Left ventricle myocardium superior (tissue), 1 donor: ENCODE measurements around the gene HIGD2A. TPM values are rescaled to one million over a fixed set of nuclear protein-coding genes. Genes with fewer than 3 reads are reported as not detected.

Source experiments
- ATAC-seq: fragments of 200-7000 bp; cut with Tn5 transposase; one replicate; pipeline ENCODE4 v1.9.1; 2020; ENCODE audit warnings: mild to moderate bottlenecking, moderate library complexity
- DNase-seq: peaks from one replicate; pipeline ENCODE4 v3.0.0-alpha.2; 2020
- intact Hi-C: fragments of 100-400 bp; cut with micrococcal nuclease; formaldehyde crosslinking; loops from one replicate; pipeline ENCODE4 v1.11.0; 2022
- total RNA-seq: library from RNA; stranded (reverse); fragmentation: NEBNext Ultra II Directional; extraction: Animal tissue kit (Norgen Biotek cat#: 25700); gene quantifications from one replicate; pipeline ENCODE4 v1.2.1, GENCODE V29; 2021
- donor health status: DM: no; HTN: yes; CAD: no; lungs with severe emphysema.

The HIGD2A gene
- total RNA-seq, 1 donor from 2014 or later, result 222 TPM

DNA sequence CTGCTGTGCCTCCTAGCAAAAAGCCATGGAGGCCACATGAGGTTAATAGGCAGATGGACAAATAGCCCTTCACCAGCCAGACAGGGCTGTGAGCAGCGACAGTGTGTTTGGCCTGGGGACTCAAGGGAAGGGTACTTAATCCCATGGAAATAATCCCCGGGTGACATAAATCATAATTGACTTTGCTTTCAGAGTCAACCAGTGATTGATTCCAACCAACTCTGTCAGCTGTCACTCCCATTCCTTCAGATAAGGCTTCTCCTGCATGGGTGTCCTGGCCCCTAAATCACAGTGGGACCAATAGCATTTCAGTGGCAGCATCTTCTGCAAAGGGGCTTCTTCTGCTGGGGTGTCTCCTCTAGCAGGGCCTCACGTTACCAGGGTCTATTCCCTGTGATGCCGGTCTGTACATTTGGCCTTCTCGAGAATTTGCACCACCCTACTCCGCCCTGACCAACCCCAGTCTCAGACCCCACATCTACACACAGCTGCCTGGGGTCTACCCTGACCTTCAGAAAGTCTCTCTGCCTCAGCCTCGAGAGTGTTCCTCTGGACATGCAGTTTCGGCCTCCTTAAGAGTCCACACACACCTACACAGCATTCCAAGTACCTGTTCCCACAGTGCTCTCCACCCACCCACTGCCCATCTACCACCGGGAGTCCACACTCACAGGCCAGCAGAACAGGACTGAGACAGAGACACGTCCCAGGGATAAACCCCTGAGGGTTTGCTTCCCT is 24.1 kb downstream of the HIGD2A start:
- intact Hi-C loops, result no loop called here
- ATAC-seq (no peak), DNase-seq (no peak)

DNA sequence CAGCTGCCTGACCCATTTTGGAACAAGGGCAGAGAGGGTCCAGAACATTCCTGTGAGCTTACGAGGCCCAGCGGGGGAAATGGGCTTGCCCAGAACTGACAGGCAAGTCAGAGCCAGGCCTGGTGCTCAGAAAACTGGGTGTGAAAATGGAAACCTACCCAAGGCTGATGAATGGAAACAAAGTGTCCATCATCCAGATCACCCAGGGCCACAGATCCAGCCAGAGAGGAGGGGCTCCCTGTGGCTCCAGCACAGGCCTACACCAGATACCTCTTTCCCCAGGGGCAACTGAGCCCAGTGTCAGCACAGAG is 24.7 kb downstream of the HIGD2A start:
- intact Hi-C loops, result no loop called here
- ATAC-seq, result peak; percentile 50
- DNase-seq, result peak; percentile 64

DNA sequence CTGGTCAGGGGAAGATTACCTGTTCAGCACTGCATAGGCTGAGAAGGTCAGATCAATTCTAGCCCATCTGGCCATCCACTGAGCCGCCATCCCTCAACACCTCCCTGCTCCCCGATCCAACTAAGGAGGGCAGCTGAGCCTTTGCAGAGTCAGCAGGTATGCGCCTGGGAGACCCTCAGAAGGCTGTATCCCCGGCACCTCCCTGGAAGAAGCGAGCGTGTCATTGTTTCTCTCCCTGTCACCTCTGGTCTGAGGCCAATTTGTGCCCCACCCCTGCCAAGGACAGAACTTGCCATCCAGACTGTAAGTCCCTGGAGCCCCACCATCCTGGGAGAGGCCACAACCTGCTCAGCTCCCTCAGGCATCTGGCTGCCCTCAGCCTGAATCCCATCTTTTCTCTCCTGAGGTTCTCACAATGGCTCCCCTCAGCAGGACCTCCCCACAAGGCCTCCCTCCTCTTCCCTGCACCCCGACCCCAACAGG is 25.2 kb downstream of the HIGD2A start:
- DNase-seq (no peak), ATAC-seq (no peak)
- intact Hi-C loops, result no loop called here

DNA sequence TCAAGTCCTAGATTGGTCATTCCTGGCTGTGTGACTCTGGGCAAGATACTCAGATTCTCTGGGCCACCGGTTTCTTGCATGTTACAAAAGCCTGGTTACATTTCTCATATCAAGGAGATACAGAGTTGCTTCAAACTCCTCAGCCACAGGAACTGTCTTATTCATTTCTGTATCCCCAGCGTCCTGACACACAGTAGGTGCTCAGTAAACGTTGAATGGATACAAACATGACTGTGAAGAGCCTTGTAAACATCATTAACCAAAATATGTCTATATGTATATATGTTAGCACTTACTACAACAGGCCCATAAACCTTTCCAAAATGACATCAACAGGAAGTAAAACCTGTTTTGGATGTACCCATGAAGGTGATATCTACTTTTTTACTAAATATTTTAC is 26.2 kb downstream of the HIGD2A start:
- intact Hi-C loops, result no loop called here
- no peak for ATAC-seq
- DNase-seq, result no peak

DNA sequence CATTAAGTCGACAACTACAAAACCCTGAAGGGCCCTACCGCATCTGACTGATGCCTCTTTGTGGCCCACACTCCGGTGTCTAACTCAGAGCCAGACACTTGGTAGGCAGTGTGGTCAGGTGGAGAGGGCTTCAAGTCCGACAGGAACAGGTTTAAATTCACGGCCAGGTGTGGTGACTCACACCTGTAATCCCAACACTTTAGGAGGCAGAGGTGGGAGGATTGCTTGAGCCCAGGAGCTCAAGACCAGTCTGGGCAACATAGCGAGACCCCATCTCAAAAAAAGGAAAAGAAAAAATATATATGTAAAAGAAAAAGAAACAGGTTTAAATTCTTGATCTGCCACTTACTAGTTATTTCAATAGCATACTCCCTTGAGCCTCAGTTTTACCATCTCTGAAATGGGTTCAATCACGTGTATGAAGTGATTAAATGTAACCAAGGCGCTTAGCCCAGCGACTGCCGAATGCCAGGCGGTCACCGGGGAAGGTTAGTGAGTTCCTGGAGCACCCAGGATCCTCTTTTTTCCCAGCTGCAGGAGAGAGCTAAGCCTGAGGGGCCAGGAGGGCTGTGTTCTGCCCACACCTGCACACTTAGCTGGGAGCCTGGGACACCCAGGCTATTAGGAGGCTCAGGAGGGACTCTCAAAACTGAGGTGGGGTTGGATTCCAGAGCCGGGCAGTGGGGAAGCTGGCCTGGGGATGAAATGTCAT is 26.8 kb downstream of the HIGD2A start:
- no peak for ATAC-seq
- DNase-seq, result no peak
- intact Hi-C loops, result no loop called here

DNA sequence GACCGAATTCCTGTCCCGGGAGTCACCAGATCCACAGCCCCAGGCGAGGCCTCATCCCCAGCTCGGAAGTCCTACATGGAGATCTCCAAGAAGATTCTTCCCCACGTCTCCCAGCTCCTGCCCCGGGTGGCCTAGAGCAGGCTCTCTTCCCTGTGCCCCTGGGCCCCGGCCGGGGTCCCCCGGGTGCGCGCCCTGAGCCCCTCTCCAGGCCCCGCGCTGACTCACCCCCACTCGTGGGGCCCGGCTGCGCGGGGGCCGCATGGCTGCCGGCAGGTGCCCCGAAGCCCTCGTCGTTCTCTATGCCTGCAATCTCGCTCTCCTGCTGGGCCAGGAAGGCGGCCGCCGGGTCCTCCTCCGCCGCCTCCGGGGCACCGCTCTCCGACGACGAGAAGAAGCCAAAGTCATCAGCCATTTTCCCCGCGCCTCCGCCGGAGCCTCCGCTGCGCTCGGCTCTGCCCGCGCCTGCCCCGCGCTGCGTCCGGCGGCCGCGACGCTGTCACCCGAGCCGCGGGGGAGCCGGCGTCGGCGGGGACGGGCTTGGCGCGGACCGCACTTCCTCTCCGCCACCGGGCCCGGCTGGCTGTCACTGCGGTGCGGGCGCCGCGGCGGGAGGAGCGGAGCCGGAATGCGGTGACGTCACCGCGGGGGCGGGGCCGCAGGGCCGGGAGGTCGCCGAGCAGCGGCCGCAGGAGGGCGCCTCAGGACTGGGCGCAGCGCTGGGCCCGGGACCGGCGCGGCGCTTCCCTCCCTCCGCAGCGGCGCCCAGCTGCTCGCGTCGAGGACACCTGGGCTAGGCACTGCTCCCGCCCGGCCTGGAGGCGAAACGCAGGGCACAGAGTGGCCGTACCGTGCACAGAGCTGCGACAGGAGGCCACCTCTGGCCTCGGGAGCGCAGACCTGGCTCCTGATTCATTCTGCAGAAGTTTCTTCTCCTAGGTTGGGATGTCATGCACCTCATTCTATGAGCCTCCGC is 27.7 kb downstream of the HIGD2A start, which contains the start of gene CLTB:
CLTB (minus strand) TSS at position 588 of the 973 bp plus-strand sequence; CDS start at position 412, 176 bp downstream.
- intact Hi-C loops, result no loop called here
- ATAC-seq (peak; percentile 94), DNase-seq (peak; percentile 97)

DNA sequence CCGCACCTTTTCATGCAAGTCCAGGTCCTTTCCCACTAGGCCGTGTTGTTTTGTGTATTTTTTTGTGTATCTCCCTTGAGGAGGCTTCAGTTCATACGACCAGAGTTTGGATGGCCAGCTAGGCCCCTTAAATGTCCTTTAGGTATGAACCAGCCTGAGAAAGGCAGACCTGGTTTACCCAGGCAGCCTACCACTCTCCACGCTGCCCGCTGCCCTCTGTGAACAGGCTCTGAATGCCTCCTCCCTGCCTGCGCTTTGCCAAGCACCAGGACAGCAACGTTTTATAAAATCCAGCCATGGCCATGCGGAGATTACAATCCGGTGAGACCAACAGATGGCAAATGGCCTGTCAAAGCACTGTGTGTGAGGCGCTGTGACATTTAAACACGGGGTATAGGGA is 28.4 kb downstream of the HIGD2A start:
- intact Hi-C loops, result no loop called here
- ATAC-seq (no peak), DNase-seq (no peak)

DNA sequence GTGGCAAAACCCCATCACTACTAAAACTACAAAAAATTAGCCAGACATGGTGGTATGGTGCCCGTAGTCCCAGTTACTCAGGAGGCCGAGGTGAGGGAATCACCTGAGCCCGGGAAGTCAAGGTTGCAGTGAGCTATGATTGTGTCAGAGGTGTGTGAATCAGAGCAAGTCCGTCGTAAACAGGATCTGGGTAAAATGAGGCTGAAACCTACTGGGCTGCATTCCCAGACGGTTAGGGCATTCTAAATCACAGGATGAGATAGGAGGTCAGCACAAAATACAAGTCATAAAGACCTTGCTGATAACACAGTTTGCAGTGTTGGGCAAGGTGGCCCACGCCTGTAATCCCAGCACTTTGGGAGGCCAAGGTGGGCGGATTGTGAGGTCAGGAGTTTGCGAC is 29.7 kb downstream of the HIGD2A start:
- DNase-seq, result no peak
- intact Hi-C loops, result no loop called here
- ATAC-seq, result no peak

DNA sequence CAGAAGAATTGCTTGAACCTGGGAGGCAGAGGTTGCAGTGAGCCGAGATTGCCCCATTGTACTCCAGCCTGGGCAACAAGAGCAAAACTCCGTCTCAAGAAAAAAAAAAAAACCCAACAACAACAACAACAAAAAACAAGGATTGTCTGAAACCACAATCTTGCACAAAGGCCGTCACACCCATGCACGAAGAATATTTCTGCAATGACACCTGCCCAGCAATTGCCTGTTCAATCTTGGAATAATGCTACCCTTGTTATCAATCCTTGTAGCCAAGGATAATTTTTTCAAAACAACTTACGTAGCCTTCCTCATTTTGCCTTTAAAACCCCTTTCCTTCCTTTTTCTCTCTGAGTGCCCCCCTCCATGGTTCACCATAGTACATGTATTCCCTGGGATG is 31.5 kb downstream of the HIGD2A start:
- DNase-seq, result no peak

DNA sequence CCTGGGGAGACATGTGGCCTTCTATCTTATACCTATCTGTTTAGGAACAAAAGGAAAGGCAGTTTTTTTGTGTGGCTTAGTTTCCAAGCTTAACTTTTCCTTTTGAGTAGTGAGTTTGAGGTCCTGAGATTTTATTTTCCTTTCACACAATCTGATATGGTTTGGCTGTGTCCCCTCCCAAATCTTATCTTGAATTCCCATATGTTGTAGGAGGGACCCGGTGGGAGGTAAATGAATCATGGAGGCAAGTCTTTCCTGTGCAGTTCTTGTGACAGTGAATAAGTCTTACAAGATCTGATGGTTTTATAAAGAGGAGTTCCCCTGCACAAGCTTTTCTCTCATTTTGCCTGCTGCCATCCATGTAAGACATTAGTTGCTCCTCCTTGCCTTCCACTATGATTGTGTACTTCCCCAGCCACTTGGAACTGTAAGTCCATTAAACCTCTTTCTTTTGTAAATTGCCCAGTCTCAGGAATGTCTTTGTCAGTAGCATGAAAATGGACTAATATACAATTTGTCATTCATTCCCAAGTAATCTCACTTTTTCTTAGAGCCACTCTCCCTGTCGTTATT is 32.5 kb downstream of the HIGD2A start:
- DNase-seq (no peak), ATAC-seq (no peak)
- intact Hi-C loops, result no loop called here

More for the DNA sequence above, 31.5 kb downstream of the HIGD2A start:
- ATAC-seq, result no peak
- intact Hi-C loops, result no loop called here

DNA sequence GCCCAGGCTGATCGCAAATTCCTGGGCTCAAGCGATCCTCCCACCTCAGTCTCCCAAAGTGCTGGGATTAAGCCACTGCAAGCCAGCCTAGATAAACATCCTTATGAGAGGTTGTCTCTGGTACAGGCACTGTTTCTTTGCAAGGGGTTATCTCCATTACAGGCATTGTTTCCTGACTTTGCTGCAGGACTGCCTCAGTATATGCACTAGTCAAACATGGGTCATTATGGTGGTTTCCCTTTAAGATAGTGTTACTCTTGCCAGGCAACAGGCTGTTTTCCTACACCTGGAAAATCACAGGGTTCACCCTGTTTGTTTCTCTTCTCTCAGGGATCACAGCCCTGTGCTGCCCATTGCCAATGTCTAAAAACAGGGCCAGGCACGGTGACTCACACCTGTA is 35.6 kb downstream of the HIGD2A start:
- DNase-seq (no peak), ATAC-seq (no peak)
- intact Hi-C loops, result no loop called here

DNA sequence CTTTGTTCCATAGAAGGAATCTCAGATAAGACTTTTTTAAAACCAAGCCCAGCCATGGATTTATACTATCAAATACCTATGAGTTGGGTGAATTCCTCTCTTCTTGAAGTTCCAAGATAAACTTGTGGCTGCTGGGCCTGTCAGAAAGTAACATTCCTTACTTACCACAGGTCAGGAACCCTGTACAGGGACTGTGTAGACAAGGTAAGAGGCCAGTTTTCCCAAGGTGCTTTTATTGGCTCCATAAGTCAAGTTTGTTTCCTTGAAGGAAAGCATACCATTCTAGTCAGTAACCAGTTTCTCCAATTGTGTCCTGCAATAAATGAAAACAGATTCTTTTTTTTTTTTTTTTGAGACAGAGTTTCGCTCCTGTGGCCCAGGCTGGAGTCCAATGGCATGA is 36.6 kb downstream of the HIGD2A start:
- DNase-seq, result no peak
- ATAC-seq, result no peak
- intact Hi-C loops, result no loop called here

DNA sequence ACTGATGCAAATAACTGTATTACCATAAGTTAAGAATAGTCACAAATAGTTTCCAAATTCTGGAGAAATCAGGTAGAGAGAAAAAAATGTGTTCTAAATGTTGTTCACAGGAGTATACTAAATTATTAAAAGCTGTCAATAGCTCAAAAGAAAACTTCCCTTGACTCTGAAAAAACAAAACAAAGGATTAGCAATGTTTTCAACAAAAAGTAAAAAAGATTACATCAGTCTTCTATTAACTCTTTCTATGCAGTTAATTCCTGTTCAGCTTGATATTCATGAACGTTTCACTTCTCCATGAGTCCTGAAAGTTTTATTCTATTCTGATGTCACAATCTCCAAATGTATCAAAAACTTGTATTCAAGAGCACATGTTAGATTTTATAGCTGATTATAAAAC is 37.2 kb downstream of the HIGD2A start:
- no peak for DNase-seq
- intact Hi-C loops, result no loop called here
- ATAC-seq, result no peak

DNA sequence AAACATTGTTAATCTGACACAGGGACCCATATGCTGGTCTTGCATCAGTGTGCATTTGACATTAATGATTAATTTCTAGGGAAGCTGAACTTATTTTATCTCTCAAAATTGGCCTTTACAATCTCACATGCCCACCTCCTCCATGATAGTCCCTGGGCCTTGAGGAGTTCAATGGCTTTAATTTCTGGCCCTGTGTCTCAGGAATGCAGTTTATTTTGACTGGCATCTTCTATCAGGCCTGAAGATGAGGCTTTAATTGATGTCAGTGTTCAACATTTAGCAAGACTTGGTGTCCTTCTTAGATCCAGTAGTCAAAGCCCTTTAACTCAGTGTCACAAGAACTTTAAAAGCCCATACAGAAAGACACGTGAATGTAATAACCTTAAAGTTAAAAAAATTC is 38.3 kb downstream of the HIGD2A start:
- ATAC-seq (no peak), DNase-seq (no peak)
- intact Hi-C loops, result no loop called here

DNA sequence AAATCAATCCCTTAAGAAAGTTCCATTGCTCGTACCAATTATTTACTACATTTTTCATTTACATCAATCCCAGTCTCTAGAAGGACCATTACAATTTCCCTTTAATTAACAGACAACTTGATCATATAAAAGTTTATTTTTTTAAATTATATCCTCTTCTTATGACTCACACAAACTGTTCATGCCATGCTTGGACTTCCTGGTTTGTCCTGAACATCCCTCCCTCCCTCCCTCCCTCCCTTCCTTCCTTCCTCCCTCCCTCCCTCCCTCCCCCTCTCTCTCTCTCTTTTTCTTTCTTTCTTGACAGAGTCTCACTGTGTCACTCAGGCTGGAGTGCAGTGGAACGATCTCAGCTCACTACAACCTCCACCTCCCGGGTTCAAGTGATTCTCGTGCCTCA is 39.4 kb downstream of the HIGD2A start:
- intact Hi-C loops, result no loop called here
- ATAC-seq, result no peak
- DNase-seq, result no peak

DNA sequence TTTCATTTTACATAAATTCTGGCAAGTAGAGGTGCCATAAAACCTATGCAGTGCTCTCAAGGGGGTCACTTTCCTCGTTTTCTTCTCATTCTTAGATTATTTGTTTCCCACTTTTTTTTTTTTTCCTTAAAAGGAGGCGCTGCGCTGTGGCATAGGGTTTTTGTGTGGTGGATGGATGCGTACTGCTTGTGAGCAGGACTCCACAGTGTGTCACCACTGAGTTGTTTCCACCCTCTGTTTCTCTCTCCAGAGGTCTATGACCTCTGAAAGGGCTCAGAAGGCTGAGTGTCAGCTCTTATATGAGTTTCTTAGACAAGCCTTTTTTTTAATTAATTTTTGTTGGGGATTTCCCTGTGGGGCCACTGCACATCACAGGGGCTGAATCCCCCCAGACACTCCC is 41.4 kb downstream of the HIGD2A start:
- ATAC-seq (no peak), DNase-seq (no peak)
- intact Hi-C loops, result no loop called here

DNA sequence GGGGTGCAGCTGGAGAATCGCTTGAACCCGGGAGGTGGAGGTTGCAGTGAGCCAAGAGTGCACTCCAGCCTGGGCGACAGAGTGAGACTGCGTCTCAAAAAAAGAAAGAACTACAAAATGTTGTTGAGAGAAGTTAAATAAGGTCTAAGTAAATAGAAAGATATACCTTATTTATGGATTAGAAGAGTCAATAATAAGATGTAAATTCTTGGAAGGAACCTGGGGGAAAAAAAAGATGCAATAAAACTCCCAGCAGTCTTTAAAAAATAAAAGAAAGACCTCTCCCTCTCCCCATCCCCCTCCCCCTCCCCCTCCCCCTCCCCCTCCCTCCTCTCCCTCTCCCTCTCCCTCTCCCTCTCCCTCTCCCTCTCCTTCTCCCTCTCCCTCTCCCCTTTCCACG is 44.2 kb downstream of the HIGD2A start:
- no peak for ATAC-seq
- DNase-seq, result no peak
- intact Hi-C loops, result no loop called here

DNA sequence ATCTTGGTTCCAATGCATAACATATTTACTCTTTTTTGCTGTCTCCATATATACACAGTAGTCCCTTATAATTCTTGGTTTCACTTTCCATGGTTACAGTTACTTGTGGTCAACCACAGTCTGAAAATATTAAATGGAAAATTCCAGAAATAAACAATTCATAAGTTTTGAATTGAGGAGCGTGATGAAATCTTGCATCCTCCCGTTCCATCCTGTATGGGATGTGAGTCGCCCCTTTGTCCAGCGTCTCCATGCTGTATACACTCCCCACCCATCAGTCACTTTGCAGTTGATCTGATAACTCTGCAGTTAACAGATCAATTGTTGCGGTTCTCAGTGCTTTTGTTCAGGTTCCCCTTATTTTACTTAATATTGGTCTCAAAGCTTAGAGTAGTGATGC is 48.1 kb downstream of the HIGD2A start:
- DNase-seq (no peak), ATAC-seq (peak; percentile 36)
- intact Hi-C loops, result no loop called here

DNA sequence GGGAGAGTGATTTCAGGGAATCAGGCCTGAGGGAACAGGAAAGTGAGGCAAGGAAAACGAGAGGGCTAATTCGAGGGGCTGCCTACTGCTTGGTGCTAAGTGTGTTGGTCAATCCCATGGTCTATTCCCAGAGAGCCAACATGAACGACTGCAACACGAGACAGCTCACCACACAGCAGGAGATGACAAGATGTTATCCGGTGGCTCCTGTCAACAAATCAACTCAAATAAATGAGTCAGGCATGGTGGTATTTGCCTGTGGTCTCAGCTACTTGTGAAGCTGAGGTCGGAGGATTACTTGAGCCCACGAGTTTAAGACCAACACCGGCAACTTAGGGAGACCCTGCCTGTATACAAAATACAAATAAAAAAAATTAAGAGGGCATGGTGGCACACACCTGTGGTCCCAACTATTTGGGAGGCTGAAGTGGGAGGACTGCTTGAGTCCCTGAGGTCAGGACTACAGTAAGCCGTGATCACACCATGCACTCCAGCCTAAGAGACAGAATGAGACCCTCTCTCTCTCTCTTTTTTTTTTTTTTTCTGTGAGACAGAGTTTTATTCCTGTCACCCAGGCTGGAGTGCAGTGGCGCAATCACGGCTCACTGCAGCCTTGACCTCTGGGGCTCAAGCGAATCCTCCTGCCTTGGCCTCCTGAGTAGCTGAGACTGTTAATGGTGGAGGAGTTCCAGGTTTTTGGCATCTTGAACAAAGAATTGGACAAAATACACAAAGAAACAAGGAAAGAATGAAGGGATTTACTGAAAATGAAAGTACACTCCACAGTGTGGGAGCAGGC is 50.6 kb downstream of the HIGD2A start:
- intact Hi-C loops, result no loop called here
- DNase-seq, result no peak
- no peak for ATAC-seq
